Measurements from ENCODE around the gene SCAF8. TPM values are rescaled to one million over a fixed set of nuclear protein-coding genes. Genes with fewer than 3 reads are reported as not detected.
"Not testable (repeated sequence)": the region's sequence is repeated elsewhere in the genome, so short reads cannot be mapped to it uniquely, and the experiment has no call there.

The SCAF8 gene
- total and polyA plus RNA-seq, 7 donors: 9.5 to 49.0 (median 40.1) TPM

- ATAC-seq (no peak), DNase-seq (no peak)
- H3K36me3 ChIP-seq (ENCODE audit: insufficient read depth in 1 of 2, low read depth in 1 of 2): peaks cover 3 to 15% of the 10 kb centered on the region in 2 donors
- intact Hi-C loops (cut with DNase I): loop anchor here in 1 of 2 donors (5.0 kb wide), 1 partner anchor 50 kb away; no protein-coding TSS in a partner anchor
- H3K4me1 ChIP-seq: peaks cover 78% of the 10 kb centered on the region
- peak overlapping the region; percentile 0 for H3K4me3 ChIP-seq
- TF ChIP-seq CTCF (IDR thresholded peaks at IDR 0.05): no peak
- no peaks in the 10 kb centered on the region for H3K9me3 ChIP-seq
- WGBS, 3 donors: 74 to 78% (median 74%) methylated on average over 9 of the region's 9 CpGs
- peak overlapping the region; percentile 53 for H3K27ac ChIP-seq
- no peaks in the 10 kb centered on the region for H3K27me3 ChIP-seq (ENCODE audit: insufficient read depth in 3 of 3, low read length in 2 of 3)
These were observed 4.2 kb downstream of the SCAF8 start for GRCh38 chr6:154737424-154737823.

GRCh38 chr6:154738551-154738961 is 5.3 kb downstream of the SCAF8 start:
- peak overlapping the region; percentile 44 for H3K27ac ChIP-seq
- TF ChIP-seq CTCF (IDR thresholded peaks at IDR 0.05): no peak

GRCh38 chr6:154740658-154741057 is 7.4 kb downstream of the SCAF8 start:
- H3K4me1 ChIP-seq: peaks cover 85% of the 10 kb centered on the region
- H3K27me3 ChIP-seq (ENCODE audit: insufficient read depth in 3 of 3, low read length in 2 of 3): no peaks in the 10 kb centered on the region
- H3K4me3 ChIP-seq: no peak overlapping the region
- DNase-seq (no peak), ATAC-seq (no peak)
- 73 to 78% (median 76%) methylated on average over 5 of the region's 5 CpGs for WGBS, 3 donors
- no peaks in the 10 kb centered on the region for H3K9me3 ChIP-seq
- TF ChIP-seq CTCF (IDR thresholded peaks at IDR 0.05): no peak
- no peak overlapping the region for H3K27ac ChIP-seq
- peaks cover 3 to 16% of the 10 kb centered on the region in 2 donors for H3K36me3 ChIP-seq (ENCODE audit: insufficient read depth in 1 of 2, low read depth in 1 of 2)
- intact Hi-C loops (cut with DNase I): no loop called here

More at GRCh38 chr6:154738551-154738961, 5.3 kb downstream of the SCAF8 start:
- 58 to 66% (median 61%) methylated on average over 3 of the region's 3 CpGs for WGBS, 3 donors
- Histone ChIP-seq H3K36me3 (ENCODE audit: insufficient read depth in 1 of 2, low read depth in 1 of 2) (peaks cover 3 to 16% of the 10 kb centered on the region in 2 donors), H3K4me3 (no peak overlapping the region), H3K9me3 (no peaks in the 10 kb centered on the region), H3K27me3 (ENCODE audit: insufficient read depth in 3 of 3, low read length in 2 of 3) (no peaks in the 10 kb centered on the region), H3K4me1 (peaks cover 87% of the 10 kb centered on the region)
- no peak for DNase-seq
- no peak for ATAC-seq
- intact Hi-C loops (cut with DNase I): loop anchor here in 1 of 2 donors (5.0 kb wide), 1 partner anchor 49 kb away; no protein-coding TSS in a partner anchor

GRCh38 chr6:154742891-154743290 is 9.7 kb downstream of the SCAF8 start:
- no peaks in the 10 kb centered on the region for H3K9me3 ChIP-seq
- H3K4me1 ChIP-seq: peaks cover 84% of the 10 kb centered on the region
- no peak for TF ChIP-seq CTCF (IDR thresholded peaks at IDR 0.05)
- 72 to 78% (median 74%) methylated on average over 4 of the region's 4 CpGs for WGBS, 3 donors
- intact Hi-C loops (cut with DNase I): no loop called here
- H3K27ac ChIP-seq: no peak overlapping the region
- DNase-seq (no peak), ATAC-seq (no peak)
- peaks cover 3 to 11% of the 10 kb centered on the region in 2 donors for H3K36me3 ChIP-seq (ENCODE audit: insufficient read depth in 1 of 2, low read depth in 1 of 2)
- no peak overlapping the region for H3K4me3 ChIP-seq
- H3K27me3 ChIP-seq (ENCODE audit: insufficient read depth in 3 of 3, low read length in 2 of 3): no peaks in the 10 kb centered on the region

GRCh38 chr6:154744029-154744745 is 11.0 kb downstream of the SCAF8 start:
- ATAC-seq; H3K27me3 ChIP-seq (ENCODE audit: insufficient read depth in 3 of 3, low read length in 2 of 3); DNase-seq; H3K4me3 ChIP-seq; H3K27ac ChIP-seq; H3K9me3 ChIP-seq; intact Hi-C loops (cut with DNase I): not testable (repeated sequence)
- H3K4me1 ChIP-seq: peaks cover 84% of the 10 kb centered on the region
- WGBS, 3 donors: 88 to 95% (median 94%) methylated on average over 7 of the region's 7 CpGs
- peaks cover 3 to 11% of the 10 kb centered on the region in 2 donors for H3K36me3 ChIP-seq (ENCODE audit: insufficient read depth in 1 of 2, low read depth in 1 of 2)
